Neutrophil (primary cell): ENCODE data around the gene IZUMO1.

Source experiments
- H3K27ac ChIP-seq: fragments of 200-600 bp; sonication (generic); 2 replicates; pipeline ENCODE4 v1.5.1; 2016; ENCODE audit warnings: mild to moderate bottlenecking, moderate library complexity
- H3K27me3 ChIP-seq: fragments of 200-600 bp; sonication (generic); 2 replicates; pipeline ENCODE4 v1.6.0; 2016; ENCODE audit warnings: mild to moderate bottlenecking
- H3K36me3 ChIP-seq: fragments of 200-600 bp; sonication (generic); 2 replicates; pipeline ENCODE4 v1.5.1; 2017
- H3K4me1 ChIP-seq, 2 experiments: fragments of 200-600 bp in 1 of 2; sonication (generic) in 1 of 2; 1 replicate in 1 of 2; 2 replicates in 1 of 2; pipeline versions ENCODE4 v1.5.1 to v1.6.1; 2013 to 2016; ENCODE audit warnings: low read depth in 1 of 2, low read length in 1 of 2, mild to moderate bottlenecking in 1 of 2, moderate library complexity in 1 of 2; ENCODE audit not compliant: control insufficient read depth in 1 of 2, insufficient read depth in 1 of 2
- H3K4me3 ChIP-seq, 2 experiments: fragments of 200-600 bp in 1 of 2; sonication (generic) in 1 of 2; 1 replicate in 1 of 2; 2 replicates in 1 of 2; pipeline ENCODE4 v1.5.1; 2013 to 2016; ENCODE audit warnings: low read depth in 1 of 2, low read length in 1 of 2, mild to moderate bottlenecking in 1 of 2, moderate library complexity in 1 of 2
- H3K9me3 ChIP-seq: fragments of 200-600 bp; sonication (generic); 2 replicates; pipeline ENCODE4 v1.5.1; 2016
- TF ChIP-seq, protein P1 (sequence below): fragments of 200-600 bp; sonication (generic); IDR thresholded peaks from 2 replicates; pipeline ENCODE4 v1.5.1; 2016; ENCODE audit warnings: antibody characterized with exemption

Gene IZUMO1

DNA sequence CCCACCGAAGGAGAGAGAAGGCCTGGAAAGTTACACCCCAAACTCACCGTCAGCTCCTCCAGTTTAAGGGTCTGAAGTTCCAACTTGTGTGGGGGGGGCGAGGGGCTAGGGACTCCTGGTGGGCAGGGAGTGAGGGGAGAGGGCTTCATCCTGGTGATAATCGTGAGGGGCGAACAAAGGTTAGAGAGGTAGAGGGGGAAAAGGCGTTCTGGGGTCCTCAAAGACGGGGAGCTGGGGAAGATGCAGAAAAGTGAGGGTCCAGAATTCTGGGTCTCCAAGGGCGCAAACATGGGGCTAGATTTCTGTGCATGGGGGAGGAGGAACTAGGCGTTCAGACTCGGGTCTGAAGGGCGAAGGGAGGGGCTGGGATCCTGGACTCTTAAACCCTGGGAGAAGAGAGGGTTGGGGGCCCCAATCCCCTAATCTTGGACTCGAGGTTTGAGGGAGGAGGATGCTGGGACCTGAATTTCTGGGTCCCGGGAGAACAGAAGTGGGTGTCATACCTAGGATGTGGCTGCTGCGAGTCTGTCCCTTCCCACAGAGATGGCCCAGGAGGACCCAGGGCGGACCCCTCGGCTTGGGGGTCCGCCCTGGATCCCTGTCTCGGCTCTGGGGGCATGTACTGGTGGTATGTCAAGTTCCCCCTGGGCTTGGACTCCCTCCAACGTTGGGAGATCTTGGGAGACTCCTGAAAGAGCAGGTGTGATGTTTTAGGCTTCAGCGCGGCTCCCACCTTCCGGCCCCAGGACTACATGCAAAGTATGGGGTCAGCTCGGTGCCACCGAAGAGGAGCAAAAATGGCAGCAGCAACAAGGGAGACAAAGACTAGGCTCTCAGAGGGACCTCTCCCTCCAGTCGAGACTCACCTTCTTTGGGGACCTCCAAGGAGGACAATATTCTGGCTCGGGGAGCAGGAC, 31.7 kb downstream of the IZUMO1 start:
- Histone ChIP-seq H3K4me3 (peak overlapping the region; percentile 55 to 63), H3K27ac (peak overlapping the region; percentile 45), H3K27me3 (peaks cover 19% of the 10 kb centered on the region), H3K4me1 (peaks cover 9 to 16% of the 10 kb centered on the region in 2 experiments), H3K36me3 (no peaks in the 10 kb centered on the region), H3K9me3 (no peaks in the 10 kb centered on the region)
- TF ChIP-seq, protein P1, sequence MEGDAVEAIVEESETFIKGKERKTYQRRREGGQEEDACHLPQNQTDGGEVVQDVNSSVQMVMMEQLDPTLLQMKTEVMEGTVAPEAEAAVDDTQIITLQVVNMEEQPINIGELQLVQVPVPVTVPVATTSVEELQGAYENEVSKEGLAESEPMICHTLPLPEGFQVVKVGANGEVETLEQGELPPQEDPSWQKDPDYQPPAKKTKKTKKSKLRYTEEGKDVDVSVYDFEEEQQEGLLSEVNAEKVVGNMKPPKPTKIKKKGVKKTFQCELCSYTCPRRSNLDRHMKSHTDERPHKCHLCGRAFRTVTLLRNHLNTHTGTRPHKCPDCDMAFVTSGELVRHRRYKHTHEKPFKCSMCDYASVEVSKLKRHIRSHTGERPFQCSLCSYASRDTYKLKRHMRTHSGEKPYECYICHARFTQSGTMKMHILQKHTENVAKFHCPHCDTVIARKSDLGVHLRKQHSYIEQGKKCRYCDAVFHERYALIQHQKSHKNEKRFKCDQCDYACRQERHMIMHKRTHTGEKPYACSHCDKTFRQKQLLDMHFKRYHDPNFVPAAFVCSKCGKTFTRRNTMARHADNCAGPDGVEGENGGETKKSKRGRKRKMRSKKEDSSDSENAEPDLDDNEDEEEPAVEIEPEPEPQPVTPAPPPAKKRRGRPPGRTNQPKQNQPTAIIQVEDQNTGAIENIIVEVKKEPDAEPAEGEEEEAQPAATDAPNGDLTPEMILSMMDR: no peak

DNA sequence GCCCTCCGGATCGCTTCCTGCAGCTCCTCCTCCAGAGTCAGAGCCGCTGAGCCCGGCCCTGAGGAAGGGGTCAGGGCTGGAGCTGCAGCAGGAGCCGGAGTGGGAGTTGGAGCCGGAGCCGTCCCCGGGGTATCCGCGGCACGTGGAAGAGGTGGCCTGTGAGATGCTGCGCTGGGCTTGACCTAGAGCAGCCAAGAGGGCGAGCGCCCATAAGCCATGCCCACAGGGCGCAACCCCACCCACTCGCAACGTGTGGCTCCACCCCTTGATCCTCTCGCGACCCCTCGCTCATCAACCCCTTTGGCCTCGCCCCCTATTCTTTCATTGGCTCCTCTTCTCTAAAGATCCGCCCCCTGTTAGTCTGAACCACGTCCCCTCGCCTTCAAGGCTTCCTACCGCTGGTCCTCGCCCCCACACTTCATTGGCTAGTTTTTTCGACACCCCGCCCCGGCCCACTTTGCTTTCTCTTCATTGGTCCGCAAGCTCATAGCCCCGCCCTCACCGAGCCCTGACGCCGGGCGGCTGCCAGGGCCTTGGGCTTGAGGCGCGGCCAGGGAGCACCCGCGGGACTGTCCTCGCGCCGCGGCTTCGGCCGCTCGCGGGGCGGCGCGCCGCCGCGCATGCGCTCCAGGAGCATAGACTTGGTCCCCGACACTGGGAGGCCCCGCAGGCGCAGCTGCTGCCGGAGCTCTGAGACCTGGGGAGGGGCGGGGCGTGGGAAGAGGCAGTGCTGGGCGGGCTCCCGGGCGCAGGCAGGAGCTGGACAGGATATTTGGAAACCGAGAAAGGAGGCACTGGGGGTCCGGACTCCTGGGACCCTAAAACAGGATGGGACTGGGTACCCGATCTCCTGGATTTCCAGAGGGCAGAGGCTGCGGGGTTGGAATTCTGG, 32.6 kb downstream of the IZUMO1 start:
- peaks cover 9 to 16% of the 10 kb centered on the region in 2 experiments for H3K4me1 ChIP-seq
- H3K27me3 ChIP-seq: peaks cover 19% of the 10 kb centered on the region
- peak overlapping the region; percentile 45 for H3K27ac ChIP-seq
- TF ChIP-seq, protein P1: no peak
- no peaks in the 10 kb centered on the region for H3K9me3 ChIP-seq
- no peaks in the 10 kb centered on the region for H3K36me3 ChIP-seq
- peak overlapping the region; percentile 55 to 63 for H3K4me3 ChIP-seq

DNA sequence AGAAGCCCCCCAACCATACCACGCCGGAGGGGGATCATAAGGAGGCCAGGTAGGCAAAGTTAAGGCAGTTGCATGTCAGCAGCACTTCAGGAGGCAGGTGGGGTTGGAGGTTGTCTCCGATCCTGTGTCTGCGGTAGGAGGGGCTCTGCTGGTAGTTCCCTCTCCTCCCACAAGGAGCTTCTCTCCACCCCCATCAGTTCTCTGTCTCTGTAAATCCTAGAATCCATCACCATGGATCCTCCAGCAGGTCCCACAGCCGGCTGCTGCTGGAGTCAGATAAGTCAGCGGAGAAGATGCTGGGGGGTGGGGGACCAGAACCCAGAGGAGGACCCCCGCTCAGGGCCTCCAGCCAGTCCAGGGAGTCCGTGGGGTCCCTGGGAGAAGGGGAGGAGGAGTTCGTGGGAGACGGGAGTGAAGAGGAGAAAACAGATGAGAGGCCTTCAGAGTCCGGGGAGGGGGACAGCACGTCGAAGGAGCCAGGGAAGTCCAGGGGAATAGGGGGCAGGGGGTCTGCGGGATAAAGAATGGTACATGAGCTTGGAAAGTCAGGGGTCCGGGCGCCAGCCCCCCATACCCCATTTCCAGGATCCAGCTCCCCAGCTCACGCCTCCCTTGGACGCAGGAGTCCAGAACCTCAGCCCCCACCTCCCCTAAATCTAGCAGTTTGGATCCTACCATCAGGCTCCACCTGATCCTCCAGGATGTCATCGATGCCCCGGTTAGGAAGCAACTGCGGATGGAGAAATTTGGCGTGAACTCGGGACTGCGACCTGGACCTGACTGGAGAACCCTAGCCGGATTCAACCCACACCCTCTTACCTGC, 33.5 kb downstream of the IZUMO1 start:
- H3K4me1 ChIP-seq: peaks cover 9 to 16% of the 10 kb centered on the region in 2 experiments
- peaks cover 19% of the 10 kb centered on the region for H3K27me3 ChIP-seq
- no peaks in the 10 kb centered on the region for H3K36me3 ChIP-seq
- TF ChIP-seq, protein P1: no peak
- H3K27ac ChIP-seq: no peak overlapping the region
- H3K9me3 ChIP-seq: no peaks in the 10 kb centered on the region
- peak overlapping the region; percentile 55 to 63 for H3K4me3 ChIP-seq

DNA sequence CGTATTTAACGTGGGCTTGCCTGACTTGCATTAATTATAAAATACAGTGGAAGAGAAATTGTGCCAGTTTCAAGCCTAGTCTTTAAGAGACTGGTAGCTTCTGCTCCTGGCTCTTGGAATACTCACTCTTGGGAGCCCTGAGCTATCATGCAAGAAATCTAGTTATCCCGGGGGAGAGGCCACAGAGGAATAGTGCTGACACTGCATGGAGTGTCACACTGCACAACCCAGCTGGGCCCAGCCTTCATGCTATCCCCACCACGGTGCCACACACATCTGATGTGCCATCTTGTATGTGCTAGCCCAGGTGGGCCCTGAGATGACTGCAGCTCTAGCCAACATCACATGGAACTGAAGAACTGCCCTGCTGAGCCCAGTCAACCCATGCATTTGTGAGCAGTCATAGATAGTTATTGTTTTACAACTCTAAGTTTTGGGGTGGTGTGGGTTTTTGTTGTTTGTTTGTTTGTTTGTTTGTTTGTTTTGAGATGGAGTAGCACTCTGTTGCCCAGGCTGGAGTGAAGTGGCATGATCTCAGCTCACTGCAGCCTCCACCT, 35.5 kb downstream of the IZUMO1 start:
- no peaks in the 10 kb centered on the region for H3K9me3 ChIP-seq
- H3K27ac ChIP-seq: no peak overlapping the region
- H3K27me3 ChIP-seq: peaks cover 19% of the 10 kb centered on the region
- no peak overlapping the region for H3K4me3 ChIP-seq
- TF ChIP-seq, protein P1: no peak
- H3K36me3 ChIP-seq: no peaks in the 10 kb centered on the region
- H3K4me1 ChIP-seq: peaks cover 9 to 16% of the 10 kb centered on the region in 2 experiments

DNA sequence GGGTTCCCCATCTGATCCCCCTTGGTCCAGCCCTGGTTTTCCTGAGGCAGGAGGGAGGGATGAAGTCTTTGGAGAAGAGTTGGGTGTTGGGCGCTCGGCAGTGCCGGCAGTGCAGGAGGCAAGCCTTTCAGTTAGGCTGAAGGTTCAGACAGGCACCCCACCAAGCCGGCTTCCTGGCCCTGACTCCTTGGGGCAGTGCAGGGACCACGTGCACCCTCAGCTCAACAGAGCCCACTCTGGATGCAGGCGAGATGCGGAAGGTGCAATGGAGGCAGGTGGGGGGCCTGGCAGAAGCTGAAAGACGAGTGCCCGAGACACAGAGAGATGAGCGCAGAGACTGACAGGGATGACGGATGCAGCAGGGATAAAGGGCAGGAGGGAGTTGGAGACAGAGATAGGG, 38.2 kb downstream of the IZUMO1 start:
- Histone ChIP-seq H3K27ac (no peak overlapping the region), H3K27me3 (peaks cover 10% of the 10 kb centered on the region), H3K36me3 (no peaks in the 10 kb centered on the region), H3K4me1 (peaks cover under 1 to 2% of the 10 kb centered on the region in 2 experiments), H3K4me3 (no peak overlapping the region), H3K9me3 (no peaks in the 10 kb centered on the region)
- TF ChIP-seq, protein P1: no peak
